Natural killer cell (primary cell): ENCODE results near the gene CCER1. TPM values are rescaled to one million over a fixed set of nuclear protein-coding genes. Genes with fewer than 3 reads are reported as not detected.

ENCODE experiments used
- ATAC-seq, 3 donors: fragments of 150-1000 bp in 2 of 3; fragments of 200-7000 bp in 1 of 3; cut with Tn5 transposase; 1 replicate in 1 of 3; 2 replicates in 2 of 3; pipeline ENCODE4 v1.10.0; 2021; ENCODE audit warnings: mild to moderate bottlenecking in 2 of 3, moderate library complexity in 2 of 3
- DNase-seq, 2 donors: peaks; one replicate each; pipeline versions ENCODE4 v3.0.0 to v3.0.0-alpha.2; 2013 to 2021; ENCODE audit warnings: mixed read lengths in 1 of 2
- H3K27ac ChIP-seq: one replicate; pipeline ENCODE4 v1.5.1; 2013; ENCODE audit warnings: mild to moderate bottlenecking, low read length
- H3K27me3 ChIP-seq: one replicate; pipeline ENCODE4 v1.6.1; 2013; ENCODE audit warnings: low read length; ENCODE audit not compliant: control insufficient read depth, insufficient read depth
- H3K36me3 ChIP-seq: one replicate; pipeline ENCODE4 v1.6.1; 2013; ENCODE audit warnings: low read length; ENCODE audit not compliant: control insufficient read depth, insufficient read depth
- H3K4me1 ChIP-seq: one replicate; pipeline ENCODE4 v1.6.1; 2013; ENCODE audit warnings: low read length; ENCODE audit not compliant: control insufficient read depth, insufficient read depth
- H3K4me3 ChIP-seq: one replicate; pipeline ENCODE4 v1.5.1; 2013; ENCODE audit warnings: low read length
- H3K9me3 ChIP-seq: one replicate; pipeline ENCODE4 v1.6.1; 2013; ENCODE audit warnings: low read length; ENCODE audit not compliant: control insufficient read depth, insufficient read depth
- H3K27ac Mint-ChIP-seq, 2 donors: one replicate each; pipeline ENCODE4 v1.8.0; 2022; ENCODE audit warnings: mild to moderate bottlenecking in 2 of 2, mixed read lengths in 2 of 2, moderate library complexity in 1 of 2
- H3K27me3 Mint-ChIP-seq, 2 donors: one replicate each; pipeline ENCODE4 v1.8.0; 2022; ENCODE audit warnings: low read depth in 2 of 2, mixed read lengths in 2 of 2
- H3K36me3 Mint-ChIP-seq: one replicate; pipeline ENCODE4 v1.8.0; 2022; ENCODE audit warnings: mixed read lengths
- H3K4me1 Mint-ChIP-seq, 2 donors: one replicate each; pipeline ENCODE4 v1.8.0; 2022; ENCODE audit warnings: mixed read lengths in 2 of 2
- H3K4me3 Mint-ChIP-seq: one replicate; pipeline ENCODE4 v1.8.0; 2022; ENCODE audit warnings: mild to moderate bottlenecking, moderate library complexity, mixed read lengths
- H3K9me3 Mint-ChIP-seq, 2 donors: one replicate each; pipeline ENCODE4 v1.8.0; 2022; ENCODE audit warnings: mixed read lengths in 2 of 2
- WGBS: methylation state at CpG from one replicate; pipeline ENCODE4 v1.1.7; 2013; ENCODE audit warnings: missing lambda C conversion rate; ENCODE audit not compliant: insufficient coverage; 5-methylcytosine and 5-hydroxymethylcytosine counted together
- intact Hi-C: fragments of 100-400 bp; cut with micrococcal nuclease; formaldehyde crosslinking; loops from one replicate; pipeline ENCODE4 v1.14.2; 2022
- total RNA-seq, 4 donors: library from RNA; stranded (reverse); fragments of 120-200 nt in 1 of 4; gene quantifications; one replicate each; pipeline versions ENCODE4 v1.2.3 to v1.2.4, GENCODE V29; 2013 to 2022
- TF ChIP-seq, protein P1 (sequence below): fragments of 200-600 bp; IDR thresholded peaks from one replicate; pipeline ENCODE4 v1.8.0; 2022; ENCODE audit warnings: antibody characterized with exemption

The CCER1 gene
- total RNA-seq, 3 donors from 2014 or later (not counting 1 experiment from before 2014, with no cell fraction given) = not detected

DNA sequence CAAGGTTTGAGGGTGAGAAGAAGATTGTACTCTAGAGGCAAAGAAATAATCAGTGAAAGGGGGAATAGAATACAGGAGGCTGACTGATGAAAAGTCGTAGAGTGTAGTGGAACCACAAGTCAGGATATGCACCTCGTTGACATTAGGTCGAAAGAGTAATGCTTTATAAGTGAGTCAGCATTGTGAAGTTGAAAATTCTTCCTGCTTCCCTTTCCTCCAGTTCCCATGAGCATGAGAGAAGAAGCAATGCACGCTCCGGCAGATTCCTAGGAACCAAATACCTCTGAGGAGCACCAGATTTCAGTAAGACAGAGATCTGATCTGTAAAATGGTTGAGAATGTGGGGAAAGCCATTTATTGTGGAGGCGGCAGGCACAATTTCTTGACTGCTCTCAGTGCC, 16.5 kb downstream of the CCER1 start:
- intact Hi-C loops = no loop called here
- Histone ChIP-seq H3K9me3 (no peaks in the 10 kb centered on the region), H3K4me1 (no peaks in the 10 kb centered on the region), H3K27ac (no peak overlapping the region), H3K36me3 (no peaks in the 10 kb centered on the region), H3K27me3 (no peaks in the 10 kb centered on the region), H3K4me3 (no peak overlapping the region)
- Mint-ChIP-seq H3K4me3 (no peak overlapping the region), H3K27me3 (no peaks in the 10 kb centered on the region), H3K27ac (no peak overlapping the region), H3K4me1 (no peaks in the 10 kb centered on the region), H3K36me3 (no peaks in the 10 kb centered on the region), H3K9me3 (peaks cover 0 to 2% of the 10 kb centered on the region in 2 donors)
- DNase-seq (no peak), ATAC-seq (no peak)
- WGBS = 47% methylated on average over 6 of the region's 6 CpGs
- TF ChIP-seq, protein P1, sequence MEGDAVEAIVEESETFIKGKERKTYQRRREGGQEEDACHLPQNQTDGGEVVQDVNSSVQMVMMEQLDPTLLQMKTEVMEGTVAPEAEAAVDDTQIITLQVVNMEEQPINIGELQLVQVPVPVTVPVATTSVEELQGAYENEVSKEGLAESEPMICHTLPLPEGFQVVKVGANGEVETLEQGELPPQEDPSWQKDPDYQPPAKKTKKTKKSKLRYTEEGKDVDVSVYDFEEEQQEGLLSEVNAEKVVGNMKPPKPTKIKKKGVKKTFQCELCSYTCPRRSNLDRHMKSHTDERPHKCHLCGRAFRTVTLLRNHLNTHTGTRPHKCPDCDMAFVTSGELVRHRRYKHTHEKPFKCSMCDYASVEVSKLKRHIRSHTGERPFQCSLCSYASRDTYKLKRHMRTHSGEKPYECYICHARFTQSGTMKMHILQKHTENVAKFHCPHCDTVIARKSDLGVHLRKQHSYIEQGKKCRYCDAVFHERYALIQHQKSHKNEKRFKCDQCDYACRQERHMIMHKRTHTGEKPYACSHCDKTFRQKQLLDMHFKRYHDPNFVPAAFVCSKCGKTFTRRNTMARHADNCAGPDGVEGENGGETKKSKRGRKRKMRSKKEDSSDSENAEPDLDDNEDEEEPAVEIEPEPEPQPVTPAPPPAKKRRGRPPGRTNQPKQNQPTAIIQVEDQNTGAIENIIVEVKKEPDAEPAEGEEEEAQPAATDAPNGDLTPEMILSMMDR = no peak

DNA sequence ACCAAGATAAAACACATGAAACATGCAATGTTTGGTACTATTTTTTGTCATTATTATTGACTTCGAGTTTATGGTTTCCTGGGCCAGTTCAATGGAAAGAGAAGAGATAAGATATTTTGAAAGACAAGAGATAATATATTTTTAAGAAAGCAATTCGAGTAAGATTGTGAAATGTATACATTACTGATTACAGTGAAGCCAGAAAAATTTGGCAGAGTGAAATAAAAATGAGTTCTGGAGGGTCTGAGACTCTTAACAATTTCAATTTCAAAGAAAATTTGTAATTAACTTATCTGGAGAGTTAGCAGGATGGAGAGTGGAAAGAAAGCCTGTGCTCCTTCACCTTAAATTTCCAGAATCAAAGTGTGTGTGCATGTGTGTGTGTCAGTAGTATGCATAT, 17.3 kb downstream of the CCER1 start:
- Histone ChIP-seq H3K4me3 (no peak overlapping the region), H3K4me1 (no peaks in the 10 kb centered on the region), H3K36me3 (no peaks in the 10 kb centered on the region), H3K9me3 (no peaks in the 10 kb centered on the region), H3K27ac (no peak overlapping the region), H3K27me3 (no peaks in the 10 kb centered on the region)
- DNase-seq (no peak), ATAC-seq (no peak)
- Mint-ChIP-seq H3K36me3 (no peaks in the 10 kb centered on the region), H3K4me1 (no peaks in the 10 kb centered on the region), H3K4me3 (no peak overlapping the region), H3K27me3 (no peaks in the 10 kb centered on the region), H3K9me3 (peaks cover 0 to 2% of the 10 kb centered on the region in 2 donors), H3K27ac (no peak overlapping the region)
- intact Hi-C loops = no loop called here
- WGBS = 80% methylated on average over 1 of the region's 2 CpGs
- TF ChIP-seq, protein P1 = no peak

DNA sequence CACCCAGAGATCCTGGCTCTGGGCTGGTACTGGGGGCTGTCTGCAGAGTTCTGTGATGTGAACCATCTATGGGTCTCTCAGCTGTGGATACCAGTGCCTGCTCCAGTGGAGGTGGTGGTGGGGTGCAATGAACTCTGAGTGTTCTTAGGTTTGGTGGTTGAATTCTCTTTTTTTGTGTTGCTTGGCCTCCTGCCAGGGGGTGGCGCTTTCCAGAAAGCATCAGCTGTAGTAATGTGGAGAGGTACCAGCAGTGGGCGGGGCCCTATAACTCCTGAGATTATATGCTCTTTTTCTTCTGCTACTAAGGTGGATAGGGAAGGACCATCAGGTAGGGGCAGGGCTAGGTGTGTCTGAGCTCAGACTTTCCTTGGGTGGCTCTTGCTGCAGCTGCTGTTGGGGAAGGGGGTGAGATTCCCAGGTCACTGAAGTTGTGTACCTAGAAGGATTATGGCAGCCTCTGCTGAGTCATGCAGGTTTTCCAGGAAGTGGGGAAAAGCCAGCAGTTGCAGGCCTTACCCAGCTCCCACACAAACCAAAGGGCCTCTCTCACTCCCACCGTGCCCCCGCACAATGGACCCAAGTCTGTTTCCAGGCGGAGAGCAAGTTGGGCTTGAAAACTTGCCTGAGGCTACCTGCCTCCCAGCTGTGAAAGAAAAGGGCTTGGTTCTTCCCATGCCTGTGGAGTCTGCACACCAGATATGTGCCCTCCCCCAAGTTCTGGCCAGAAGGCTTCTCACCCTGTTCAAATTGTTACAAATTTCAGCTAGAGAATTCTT, 18.6 kb downstream of the CCER1 start:
- no peaks in the 10 kb centered on the region for H3K4me1 Mint-ChIP-seq
- intact Hi-C loops = no loop called here
- H3K36me3 ChIP-seq = no peaks in the 10 kb centered on the region
- H3K9me3 ChIP-seq = no peaks in the 10 kb centered on the region
- no peak overlapping the region for H3K27ac Mint-ChIP-seq
- H3K27me3 Mint-ChIP-seq = no peaks in the 10 kb centered on the region
- H3K27me3 ChIP-seq = no peaks in the 10 kb centered on the region
- TF ChIP-seq, protein P1 = no peak
- no peaks in the 10 kb centered on the region for H3K36me3 Mint-ChIP-seq
- H3K4me3 ChIP-seq = no peak overlapping the region
- no peaks in the 10 kb centered on the region for H3K4me1 ChIP-seq
- ATAC-seq (no peak), DNase-seq (no peak)
- H3K4me3 Mint-ChIP-seq = no peak overlapping the region
- H3K9me3 Mint-ChIP-seq = peaks cover 0 to 2% of the 10 kb centered on the region in 2 donors
- H3K27ac ChIP-seq = no peak overlapping the region
- WGBS = 92% methylated on average over 5 of the region's 5 CpGs

DNA sequence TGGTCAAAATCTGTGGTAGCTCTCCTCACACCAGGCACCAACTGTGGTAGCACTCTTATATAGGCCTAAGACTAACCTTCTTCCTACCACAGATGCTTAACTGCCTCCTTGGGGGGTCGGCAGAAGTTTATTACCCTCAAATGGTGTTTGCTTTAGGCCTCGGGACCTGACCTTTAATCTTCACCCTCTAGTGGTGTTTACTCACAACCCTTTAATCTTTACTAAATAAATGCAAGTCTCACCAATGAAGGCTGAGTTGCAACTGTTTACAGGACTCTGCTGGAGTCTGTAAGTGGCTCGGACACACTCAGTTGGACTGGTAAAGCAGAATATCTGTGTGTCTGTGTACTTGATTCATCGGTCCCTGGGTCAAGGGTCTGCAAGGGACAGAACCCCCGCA, 29.4 kb downstream of the CCER1 start:
- no peak for ATAC-seq
- WGBS = 92% methylated on average over 5 of the region's 5 CpGs
- H3K27ac Mint-ChIP-seq = no peak overlapping the region
- peaks cover 10 to 11% of the 10 kb centered on the region in 2 donors for H3K9me3 Mint-ChIP-seq
- Histone ChIP-seq H3K4me1 (no peaks in the 10 kb centered on the region), H3K9me3 (no peaks in the 10 kb centered on the region), H3K36me3 (no peaks in the 10 kb centered on the region), H3K27me3 (no peaks in the 10 kb centered on the region), H3K4me3 (no peak overlapping the region), H3K27ac (no peak overlapping the region)
- intact Hi-C loops = no loop called here
- peaks cover 0 to 3% of the 10 kb centered on the region in 2 donors for H3K27me3 Mint-ChIP-seq
- H3K4me1 Mint-ChIP-seq = no peaks in the 10 kb centered on the region
- TF ChIP-seq, protein P1 = no peak
- DNase-seq = no peak
- no peaks in the 10 kb centered on the region for H3K36me3 Mint-ChIP-seq
- no peak overlapping the region for H3K4me3 Mint-ChIP-seq
